GM12878 (cell line): ENCODE data around the gene TRIM58.

Source experiments
- EZH2 ChIP-seq: IDR thresholded peaks from 2 replicates; pipeline ENCODE4 v1.6.1; 2012; ENCODE audit warnings: low read depth, mild to moderate bottlenecking, control low read depth, inconsistent platforms, low read length, borderline replicate concordance; ENCODE audit not compliant: control insufficient read depth
- FOXM1 ChIP-seq: IDR thresholded peaks from 2 replicates; pipeline ENCODE4 v1.6.1; 2012; ENCODE audit warnings: low read depth, mild to moderate bottlenecking, inconsistent platforms, low read length, moderate library complexity
- HDAC2 ChIP-seq: fragments of 200-600 bp; sonication (generic); IDR thresholded peaks from 2 replicates; pipeline ENCODE4 v1.6.1; 2017
- NFXL1 ChIP-seq: fragments of 450-650 bp; IDR thresholded peaks from 2 replicates; pipeline ENCODE4 v1.6.1; 2017; ENCODE audit warnings: antibody characterized with exemption, mild to moderate bottlenecking, borderline replicate concordance
- NR2C2 ChIP-seq: IDR thresholded peaks from 2 replicates; pipeline ENCODE4 v1.6.1; 2011; ENCODE audit warnings: borderline replicate concordance, low read depth; ENCODE audit not compliant: control insufficient read depth, insufficient read length
- PML ChIP-seq: IDR thresholded peaks from 2 replicates; pipeline ENCODE4 v1.6.1; 2012; ENCODE audit warnings: low read length, inconsistent platforms
- POLR2A ChIP-seq: IDR thresholded peaks from 2 replicates; pipeline ENCODE4 v1.6.1; 2011; ENCODE audit warnings: low read depth, mild to moderate bottlenecking, low read length
- SREBF1 ChIP-seq: IDR thresholded peaks from 2 replicates; pipeline ENCODE4 v1.6.1; 2012; ENCODE audit warnings: mild to moderate bottlenecking, low read length
- TCF3 ChIP-seq: IDR thresholded peaks from 2 replicates; pipeline ENCODE4 v1.6.1; 2012; ENCODE audit warnings: low read depth, mild to moderate bottlenecking, low read length, borderline replicate concordance; ENCODE audit not compliant: insufficient read depth
- ZSCAN29 ChIP-seq: fragments of 450-650 bp; IDR thresholded peaks from 2 replicates; pipeline ENCODE4 v1.6.1; 2017; ENCODE audit warnings: mild to moderate bottlenecking, moderate library complexity
- TF ChIP-seq, protein P1 (sequence below), 3 experiments: IDR thresholded peaks in 2 of 3; conservative IDR thresholded peaks in 1 of 3; 2 replicates each; pipeline ENCODE4 v1.5.1; 2011; ENCODE audit warnings: low read depth in 3 of 3, low read length in 3 of 3, mild to moderate bottlenecking in 3 of 3, control low read depth in 2 of 3, moderate library complexity in 2 of 3, inconsistent platforms in 1 of 3, mixed read lengths in 1 of 3; ENCODE audit not compliant: control insufficient read depth in 2 of 3, insufficient read depth in 1 of 3; ENCODE audit errors: extremely low read depth in 1 of 3
- TF ChIP-seq, protein P2 (sequence below): fragments of 450-650 bp; IDR thresholded peaks from 2 replicates; pipeline ENCODE4 v1.6.1; 2017; ENCODE audit warnings: antibody characterized with exemption, mild to moderate bottlenecking, moderate library complexity
- TF ChIP-seq, protein P3 (sequence below): fragments of 450-650 bp; formaldehyde crosslinking; IDR thresholded peaks from 2 replicates; pipeline ENCODE4 v1.4.0; 2020; ENCODE audit warnings: mild to moderate bottlenecking, moderate library complexity
- TF ChIP-seq, protein P4 (sequence below): IDR thresholded peaks from 2 replicates; pipeline ENCODE4 v1.6.1; 2011; ENCODE audit warnings: low read depth, low read length, improper control_type of control experiment, borderline replicate concordance

DNA sequence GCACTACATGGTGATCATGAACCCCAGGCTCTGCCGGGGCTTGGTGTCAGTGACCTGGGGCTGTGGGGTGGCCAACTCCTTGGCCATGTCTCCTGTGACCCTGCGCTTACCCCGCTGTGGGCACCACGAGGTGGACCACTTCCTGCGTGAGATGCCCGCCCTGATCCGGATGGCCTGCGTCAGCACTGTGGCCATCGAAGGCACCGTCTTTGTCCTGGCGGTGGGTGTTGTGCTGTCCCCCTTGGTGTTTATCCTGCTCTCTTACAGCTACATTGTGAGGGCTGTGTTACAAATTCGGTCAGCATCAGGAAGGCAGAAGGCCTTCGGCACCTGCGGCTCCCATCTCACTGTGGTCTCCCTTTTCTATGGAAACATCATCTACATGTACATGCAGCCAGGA is 39.0 kb downstream of the TRIM58 start:
- TF ChIP-seq, protein P1, sequence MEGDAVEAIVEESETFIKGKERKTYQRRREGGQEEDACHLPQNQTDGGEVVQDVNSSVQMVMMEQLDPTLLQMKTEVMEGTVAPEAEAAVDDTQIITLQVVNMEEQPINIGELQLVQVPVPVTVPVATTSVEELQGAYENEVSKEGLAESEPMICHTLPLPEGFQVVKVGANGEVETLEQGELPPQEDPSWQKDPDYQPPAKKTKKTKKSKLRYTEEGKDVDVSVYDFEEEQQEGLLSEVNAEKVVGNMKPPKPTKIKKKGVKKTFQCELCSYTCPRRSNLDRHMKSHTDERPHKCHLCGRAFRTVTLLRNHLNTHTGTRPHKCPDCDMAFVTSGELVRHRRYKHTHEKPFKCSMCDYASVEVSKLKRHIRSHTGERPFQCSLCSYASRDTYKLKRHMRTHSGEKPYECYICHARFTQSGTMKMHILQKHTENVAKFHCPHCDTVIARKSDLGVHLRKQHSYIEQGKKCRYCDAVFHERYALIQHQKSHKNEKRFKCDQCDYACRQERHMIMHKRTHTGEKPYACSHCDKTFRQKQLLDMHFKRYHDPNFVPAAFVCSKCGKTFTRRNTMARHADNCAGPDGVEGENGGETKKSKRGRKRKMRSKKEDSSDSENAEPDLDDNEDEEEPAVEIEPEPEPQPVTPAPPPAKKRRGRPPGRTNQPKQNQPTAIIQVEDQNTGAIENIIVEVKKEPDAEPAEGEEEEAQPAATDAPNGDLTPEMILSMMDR (IDR thresholded peaks at IDR 0.05 in 2 of 3, conservative IDR thresholded peaks at IDR 0.05 in 1 of 3; ENCODE audit: control insufficient read depth in 2 of 3, extremely low read depth in 1 of 3, insufficient read depth in 1 of 3, low read depth in 3 of 3, low read length in 3 of 3) = no peak
- TF ChIP-seq TCF3 = no peak
- TF ChIP-seq, protein P2, sequence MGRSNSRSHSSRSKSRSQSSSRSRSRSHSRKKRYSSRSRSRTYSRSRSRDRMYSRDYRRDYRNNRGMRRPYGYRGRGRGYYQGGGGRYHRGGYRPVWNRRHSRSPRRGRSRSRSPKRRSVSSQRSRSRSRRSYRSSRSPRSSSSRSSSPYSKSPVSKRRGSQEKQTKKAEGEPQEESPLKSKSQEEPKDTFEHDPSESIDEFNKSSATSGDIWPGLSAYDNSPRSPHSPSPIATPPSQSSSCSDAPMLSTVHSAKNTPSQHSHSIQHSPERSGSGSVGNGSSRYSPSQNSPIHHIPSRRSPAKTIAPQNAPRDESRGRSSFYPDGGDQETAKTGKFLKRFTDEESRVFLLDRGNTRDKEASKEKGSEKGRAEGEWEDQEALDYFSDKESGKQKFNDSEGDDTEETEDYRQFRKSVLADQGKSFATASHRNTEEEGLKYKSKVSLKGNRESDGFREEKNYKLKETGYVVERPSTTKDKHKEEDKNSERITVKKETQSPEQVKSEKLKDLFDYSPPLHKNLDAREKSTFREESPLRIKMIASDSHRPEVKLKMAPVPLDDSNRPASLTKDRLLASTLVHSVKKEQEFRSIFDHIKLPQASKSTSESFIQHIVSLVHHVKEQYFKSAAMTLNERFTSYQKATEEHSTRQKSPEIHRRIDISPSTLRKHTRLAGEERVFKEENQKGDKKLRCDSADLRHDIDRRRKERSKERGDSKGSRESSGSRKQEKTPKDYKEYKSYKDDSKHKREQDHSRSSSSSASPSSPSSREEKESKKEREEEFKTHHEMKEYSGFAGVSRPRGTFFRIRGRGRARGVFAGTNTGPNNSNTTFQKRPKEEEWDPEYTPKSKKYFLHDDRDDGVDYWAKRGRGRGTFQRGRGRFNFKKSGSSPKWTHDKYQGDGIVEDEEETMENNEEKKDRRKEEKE = no peak
- TF ChIP-seq, protein P3, sequence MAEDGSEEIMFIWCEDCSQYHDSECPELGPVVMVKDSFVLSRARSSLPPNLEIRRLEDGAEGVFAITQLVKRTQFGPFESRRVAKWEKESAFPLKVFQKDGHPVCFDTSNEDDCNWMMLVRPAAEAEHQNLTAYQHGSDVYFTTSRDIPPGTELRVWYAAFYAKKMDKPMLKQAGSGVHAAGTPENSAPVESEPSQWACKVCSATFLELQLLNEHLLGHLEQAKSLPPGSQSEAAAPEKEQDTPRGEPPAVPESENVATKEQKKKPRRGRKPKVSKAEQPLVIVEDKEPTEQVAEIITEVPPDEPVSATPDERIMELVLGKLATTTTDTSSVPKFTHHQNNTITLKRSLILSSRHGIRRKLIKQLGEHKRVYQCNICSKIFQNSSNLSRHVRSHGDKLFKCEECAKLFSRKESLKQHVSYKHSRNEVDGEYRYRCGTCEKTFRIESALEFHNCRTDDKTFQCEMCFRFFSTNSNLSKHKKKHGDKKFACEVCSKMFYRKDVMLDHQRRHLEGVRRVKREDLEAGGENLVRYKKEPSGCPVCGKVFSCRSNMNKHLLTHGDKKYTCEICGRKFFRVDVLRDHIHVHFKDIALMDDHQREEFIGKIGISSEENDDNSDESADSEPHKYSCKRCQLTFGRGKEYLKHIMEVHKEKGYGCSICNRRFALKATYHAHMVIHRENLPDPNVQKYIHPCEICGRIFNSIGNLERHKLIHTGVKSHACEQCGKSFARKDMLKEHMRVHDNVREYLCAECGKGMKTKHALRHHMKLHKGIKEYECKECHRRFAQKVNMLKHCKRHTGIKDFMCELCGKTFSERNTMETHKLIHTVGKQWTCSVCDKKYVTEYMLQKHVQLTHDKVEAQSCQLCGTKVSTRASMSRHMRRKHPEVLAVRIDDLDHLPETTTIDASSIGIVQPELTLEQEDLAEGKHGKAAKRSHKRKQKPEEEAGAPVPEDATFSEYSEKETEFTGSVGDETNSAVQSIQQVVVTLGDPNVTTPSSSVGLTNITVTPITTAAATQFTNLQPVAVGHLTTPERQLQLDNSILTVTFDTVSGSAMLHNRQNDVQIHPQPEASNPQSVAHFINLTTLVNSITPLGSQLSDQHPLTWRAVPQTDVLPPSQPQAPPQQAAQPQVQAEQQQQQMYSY = no peak
- TF ChIP-seq, protein P4, sequence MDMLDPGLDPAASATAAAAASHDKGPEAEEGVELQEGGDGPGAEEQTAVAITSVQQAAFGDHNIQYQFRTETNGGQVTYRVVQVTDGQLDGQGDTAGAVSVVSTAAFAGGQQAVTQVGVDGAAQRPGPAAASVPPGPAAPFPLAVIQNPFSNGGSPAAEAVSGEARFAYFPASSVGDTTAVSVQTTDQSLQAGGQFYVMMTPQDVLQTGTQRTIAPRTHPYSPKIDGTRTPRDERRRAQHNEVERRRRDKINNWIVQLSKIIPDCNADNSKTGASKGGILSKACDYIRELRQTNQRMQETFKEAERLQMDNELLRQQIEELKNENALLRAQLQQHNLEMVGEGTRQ = no peak
- TF ChIP-seq FOXM1 = no peak
- no peak for TF ChIP-seq HDAC2
- TF ChIP-seq NFXL1 = no peak
- TF ChIP-seq ZSCAN29 = no peak
- TF ChIP-seq PML = no peak
- TF ChIP-seq NR2C2 = no peak
- no peak for TF ChIP-seq POLR2A
- TF ChIP-seq SREBF1 = no peak
- no peak for TF ChIP-seq EZH2
